PC-3 (cell line): ENCODE results near the gene HLA-DOB. TPM values are rescaled to one million over a fixed set of nuclear protein-coding genes. Genes with fewer than 3 reads are reported as not detected.

ENCODE experiments used
- ATAC-seq: fragments of 200-7000 bp; cut with Tn5 transposase; 2 replicates; pipeline ENCODE4 v1.9.1; 2020; ENCODE audit warnings: mild to moderate bottlenecking, moderate library complexity
- BruUV-seq: library from RNA; stranded (reverse); fragments of 400-500 nt; replicated peaks from 2 replicates; lab custom pipeline; 2021; lab: Mats Ljungman, UMichigan
- CTCF ChIA-PET: fragments of 300-600 bp; sonication (Branson Sonifier 250); formaldehyde crosslinking; loops from one replicate; lab custom pipeline; 2022; ENCODE audit warnings: antibody characterized with exemption; lab: Charles Lee
- POLR2A ChIA-PET: fragments of 300-600 bp; sonication (Branson Sonifier 250); formaldehyde crosslinking; loops from one replicate; lab custom pipeline; 2022; ENCODE audit warnings: antibody characterized with exemption; ENCODE audit not compliant: unreplicated experiment; lab: Charles Lee
- DNase-seq: peaks from one replicate; pipeline ENCODE4 v3.0.0-alpha.2; 2015
- H2AFZ ChIP-seq: fragments of 300-600 bp; sonication (generic); 2 replicates; pipeline ENCODE4 v1.6.0; 2016; ENCODE audit warnings: antibody characterized with exemption, low read length
- H3F3A ChIP-seq: fragments of 300-600 bp; sonication (generic); one replicate; pipeline ENCODE4 v1.6.0; 2017; ENCODE audit warnings: antibody characterized with exemption, low read length, control low read depth, mild to moderate bottlenecking; ENCODE audit not compliant: unreplicated experiment
- H3K27ac ChIP-seq: fragments of 300-600 bp; sonication (generic); 2 replicates; pipeline ENCODE4 v1.5.1; 2016; ENCODE audit warnings: mild to moderate bottlenecking, low read length
- H3K27me3 ChIP-seq: fragments of 300-600 bp; sonication (generic); 2 replicates; pipeline ENCODE4 v1.6.1; 2016; ENCODE audit warnings: low read length, mixed read lengths
- H3K36me3 ChIP-seq: fragments of 300-600 bp; sonication (generic); 2 replicates; pipeline ENCODE4 v1.6.1; 2016; ENCODE audit warnings: low read depth, mixed run types, low read length, mixed read lengths
- H3K4me1 ChIP-seq: fragments of 300-600 bp; sonication (generic); 2 replicates; pipeline ENCODE4 v1.5.1; 2016; ENCODE audit warnings: low read length; ENCODE audit not compliant: insufficient read depth
- H3K4me2 ChIP-seq: fragments of 300-600 bp; sonication (generic); 2 replicates; pipeline ENCODE4 v1.6.0; 2016; ENCODE audit warnings: low read length
- H3K4me3 ChIP-seq: fragments of 300-600 bp; sonication (generic); 2 replicates; pipeline ENCODE4 v1.5.1; 2016; ENCODE audit warnings: mild to moderate bottlenecking, low read length, mixed read lengths
- H3K79me2 ChIP-seq: fragments of 300-600 bp; sonication (generic); 2 replicates; pipeline ENCODE4 v1.6.1; 2017; ENCODE audit warnings: low read length, mixed read lengths
- H3K9ac ChIP-seq: fragments of 300-600 bp; sonication (generic); 2 replicates; pipeline ENCODE4 v1.6.0; 2016; ENCODE audit warnings: mild to moderate bottlenecking, low read length
- H3K9me2 ChIP-seq: fragments of 300-600 bp; sonication (generic); replicated peaks from 2 replicates; pipeline ENCODE4 v1.6.1; 2016; ENCODE audit warnings: mixed run types, low read length, mixed read lengths
- H3K9me3 ChIP-seq: fragments of 300-600 bp; sonication (generic); 2 replicates; pipeline ENCODE4 v1.6.1; 2016; ENCODE audit warnings: low read length, mixed read lengths
- H4K20me1 ChIP-seq: fragments of 300-600 bp; sonication (generic); 2 replicates; pipeline ENCODE4 v1.6.1; 2016; ENCODE audit warnings: low read length, mixed read lengths
- EZH2 ChIP-seq: fragments of 300-600 bp; sonication (generic); IDR thresholded peaks from one replicate; pipeline ENCODE4 v1.6.1; 2017; ENCODE audit warnings: antibody characterized with exemption, mild to moderate bottlenecking, low read length; ENCODE audit not compliant: unreplicated experiment
- EZH2phosphoT487 ChIP-seq: fragments of 300-600 bp; sonication (generic); IDR thresholded peaks from 2 replicates; pipeline ENCODE4 v1.6.1; 2018; ENCODE audit warnings: mild to moderate bottlenecking, antibody characterized with exemption, low read length, borderline replicate concordance
- intact Hi-C: fragments of 100-400 bp; cut with micrococcal nuclease; formaldehyde crosslinking; loops from 2 replicates; pipeline ENCODE4 v1.9.0; 2023
- total RNA-seq: library from RNA; depleted of rRNA; stranded (reverse); fragments of >200 nt; gene quantifications from 2 replicates; pipeline ENCODE4 v1.2.3, GENCODE V29; 2014
- TF ChIP-seq, protein P1 (sequence below): fragments of 300-600 bp; sonication (generic); conservative IDR thresholded peaks from 2 replicates; pipeline ENCODE4 v1.5.1; 2017; ENCODE audit warnings: antibody characterized with exemption, low read depth, mild to moderate bottlenecking, low read length

The HLA-DOB gene
- total RNA-seq, 1 experiment from 2014 or later: 0.29 TPM

DNA sequence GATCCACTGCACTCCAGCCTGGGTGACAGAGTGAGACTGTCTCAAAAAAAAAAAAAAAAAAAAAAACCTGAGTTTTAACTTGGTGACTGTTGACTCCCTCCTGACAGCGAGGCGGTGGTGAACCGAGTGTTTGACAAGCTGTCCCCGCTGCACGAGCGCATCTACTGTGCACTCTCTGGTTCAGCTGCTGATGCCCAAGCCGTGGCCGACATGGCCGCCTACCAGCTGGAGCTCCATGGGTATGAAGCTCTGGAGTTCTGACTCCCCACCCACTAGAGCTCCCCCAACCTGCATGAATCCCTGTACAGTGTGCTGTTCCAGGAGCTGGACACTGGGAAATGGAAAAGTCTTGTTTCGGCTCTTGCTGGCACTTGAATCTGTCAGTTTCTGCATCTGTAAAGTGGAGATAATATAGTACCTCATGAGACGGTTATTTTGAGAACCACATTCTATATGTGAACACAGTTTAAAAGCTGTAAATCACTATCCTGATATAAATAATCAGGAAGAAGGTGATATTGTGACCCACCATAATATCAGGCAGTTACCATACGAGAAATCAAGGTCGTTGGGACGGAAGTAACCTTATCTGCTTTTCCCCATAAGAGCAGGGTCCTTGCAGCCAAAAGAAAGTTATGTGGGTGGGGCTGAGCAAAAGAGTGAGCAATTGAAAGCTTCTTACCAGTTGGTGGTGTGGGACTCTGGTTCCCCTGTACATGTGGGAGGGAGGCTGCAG lies 40.5 kb upstream of the HLA-DOB start:
- POLR2A ChIA-PET: no interaction called here
- CTCF ChIA-PET: interaction anchor here (0.9 to 1.3 kb wide), 3 partner anchors 11 to 76 kb away, joined by 3 to 5 read pairs (median 3); partner anchors contain the start of gene TAP2

GRCh38 chr6:32855467-32856174 lies 38.8 kb upstream of the HLA-DOB start:
- Histone ChIP-seq H3K9me3 (no peaks in the 10 kb centered on the region), H3K27ac (no peak overlapping the region), H3K4me2 (no peak overlapping the region), H3K27me3 (no peaks in the 10 kb centered on the region), H4K20me1 (no peaks in the 10 kb centered on the region), H2AFZ (no peak overlapping the region), H3K9me2 (no peaks in the 10 kb centered on the region), H3K79me2 (no peaks in the 10 kb centered on the region), H3K36me3 (no peaks in the 10 kb centered on the region), H3K4me1 (peaks cover 7% of the 10 kb centered on the region), H3K4me3 (no peak overlapping the region), H3K9ac (no peak overlapping the region), H3F3A (no peaks in the 10 kb centered on the region)
- BruUV-seq: no TSS peak
- ChIA-PET POLR2A (interaction anchor here (1.0 kb wide), 1 partner anchor 11 kb away, joined by 3 read pairs; no protein-coding TSS in a partner anchor), CTCF (interaction anchor here (0.6 to 2.7 kb wide), 5 partner anchors 10 to 1372 kb away, joined by 4 to 83 read pairs (median 4); partner anchors contain the start of gene TAP2)
- ATAC-seq (no peak), DNase-seq (no peak)
- TF ChIP-seq EZH2 (no peak), EZH2phosphoT487 (no peak)
- TF ChIP-seq, protein P1, sequence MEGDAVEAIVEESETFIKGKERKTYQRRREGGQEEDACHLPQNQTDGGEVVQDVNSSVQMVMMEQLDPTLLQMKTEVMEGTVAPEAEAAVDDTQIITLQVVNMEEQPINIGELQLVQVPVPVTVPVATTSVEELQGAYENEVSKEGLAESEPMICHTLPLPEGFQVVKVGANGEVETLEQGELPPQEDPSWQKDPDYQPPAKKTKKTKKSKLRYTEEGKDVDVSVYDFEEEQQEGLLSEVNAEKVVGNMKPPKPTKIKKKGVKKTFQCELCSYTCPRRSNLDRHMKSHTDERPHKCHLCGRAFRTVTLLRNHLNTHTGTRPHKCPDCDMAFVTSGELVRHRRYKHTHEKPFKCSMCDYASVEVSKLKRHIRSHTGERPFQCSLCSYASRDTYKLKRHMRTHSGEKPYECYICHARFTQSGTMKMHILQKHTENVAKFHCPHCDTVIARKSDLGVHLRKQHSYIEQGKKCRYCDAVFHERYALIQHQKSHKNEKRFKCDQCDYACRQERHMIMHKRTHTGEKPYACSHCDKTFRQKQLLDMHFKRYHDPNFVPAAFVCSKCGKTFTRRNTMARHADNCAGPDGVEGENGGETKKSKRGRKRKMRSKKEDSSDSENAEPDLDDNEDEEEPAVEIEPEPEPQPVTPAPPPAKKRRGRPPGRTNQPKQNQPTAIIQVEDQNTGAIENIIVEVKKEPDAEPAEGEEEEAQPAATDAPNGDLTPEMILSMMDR: no peak
- intact Hi-C loops: no loop called here

More for the DNA sequence above, 40.5 kb upstream of the HLA-DOB start:
- TF ChIP-seq, protein P1: no peak
- no peak for TF ChIP-seq EZH2
- TF ChIP-seq EZH2phosphoT487: no peak
- no peak overlapping the region for H3K9ac ChIP-seq
- no peak overlapping the region for H3K4me3 ChIP-seq
- BruUV-seq: no TSS peak
- no peaks in the 10 kb centered on the region for H3K79me2 ChIP-seq
- no peaks in the 10 kb centered on the region for H3K9me3 ChIP-seq
- no peaks in the 10 kb centered on the region for H3K27me3 ChIP-seq
- H2AFZ ChIP-seq: no peak overlapping the region
- no peaks in the 10 kb centered on the region for H4K20me1 ChIP-seq
- no peak overlapping the region for H3K27ac ChIP-seq
- DNase-seq (no peak), ATAC-seq (no peak)
- no peaks in the 10 kb centered on the region for H3F3A ChIP-seq
- intact Hi-C loops: no loop called here
- no peaks in the 10 kb centered on the region for H3K36me3 ChIP-seq
- no peaks in the 10 kb centered on the region for H3K9me2 ChIP-seq
- H3K4me1 ChIP-seq: peaks cover 8% of the 10 kb centered on the region
- H3K4me2 ChIP-seq: no peak overlapping the region
